ENCODE results near the gene RASGRF1. TPM values are rescaled to one million over a fixed set of nuclear protein-coding genes. Genes with fewer than 3 reads are reported as not detected.

Gene RASGRF1
- total and polyA plus RNA-seq, 10 donors, result 0.50 to 3.4 (median 1.8) TPM

DNA sequence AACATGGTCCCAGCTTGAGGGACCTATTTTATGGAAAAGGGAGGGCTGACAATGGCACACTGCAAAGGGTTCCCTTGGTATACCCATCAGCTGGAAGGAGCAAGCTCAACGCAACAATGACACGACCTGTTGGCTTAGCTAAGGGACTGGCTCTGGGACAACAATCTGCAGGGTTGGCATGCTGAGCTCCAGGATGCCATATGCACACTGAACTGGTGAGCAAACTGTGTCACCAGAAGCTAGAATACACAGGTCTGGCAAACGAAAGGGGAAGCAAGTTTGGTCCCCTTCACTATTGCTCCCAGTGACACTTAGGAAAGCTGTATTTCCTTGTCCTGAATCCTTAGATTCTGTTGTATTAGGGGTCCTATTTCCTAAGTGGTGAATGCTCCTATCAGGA is 38.0 kb upstream of the RASGRF1 start:
- Histone ChIP-seq H3K9me3 (peaks cover 0 to 26% (median 2%) of the 10 kb centered on the region in 8 donors), H3K27ac (no peak overlapping the region)
- WGBS, 5 donors, result 66 to 77% (median 70%) methylated on average over 3 of the region's 3 CpGs

DNA sequence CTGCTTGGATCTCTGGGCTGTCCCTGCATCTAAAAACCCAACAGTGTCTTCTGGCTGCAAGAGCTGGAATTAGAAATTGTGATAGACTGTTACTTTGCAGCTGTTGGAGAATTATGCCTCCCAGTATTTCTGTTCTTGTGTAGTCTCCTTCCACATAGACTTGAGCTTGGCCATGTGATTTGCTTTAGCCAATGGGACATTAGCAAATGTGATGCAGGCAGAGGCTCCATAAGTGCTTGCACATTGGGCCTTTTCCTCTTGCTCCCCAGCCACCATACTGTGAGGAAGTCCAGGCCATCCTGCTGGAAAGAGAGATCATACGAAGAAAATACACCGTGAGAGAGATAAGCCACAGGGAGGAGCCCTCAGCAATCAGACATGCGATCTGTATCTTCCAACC is 33.8 kb upstream of the RASGRF1 start:
- TF ChIP-seq POLR2AphosphoS5 (IDR thresholded peaks at IDR 0.05), result no peak
- TF ChIP-seq, protein P1, sequence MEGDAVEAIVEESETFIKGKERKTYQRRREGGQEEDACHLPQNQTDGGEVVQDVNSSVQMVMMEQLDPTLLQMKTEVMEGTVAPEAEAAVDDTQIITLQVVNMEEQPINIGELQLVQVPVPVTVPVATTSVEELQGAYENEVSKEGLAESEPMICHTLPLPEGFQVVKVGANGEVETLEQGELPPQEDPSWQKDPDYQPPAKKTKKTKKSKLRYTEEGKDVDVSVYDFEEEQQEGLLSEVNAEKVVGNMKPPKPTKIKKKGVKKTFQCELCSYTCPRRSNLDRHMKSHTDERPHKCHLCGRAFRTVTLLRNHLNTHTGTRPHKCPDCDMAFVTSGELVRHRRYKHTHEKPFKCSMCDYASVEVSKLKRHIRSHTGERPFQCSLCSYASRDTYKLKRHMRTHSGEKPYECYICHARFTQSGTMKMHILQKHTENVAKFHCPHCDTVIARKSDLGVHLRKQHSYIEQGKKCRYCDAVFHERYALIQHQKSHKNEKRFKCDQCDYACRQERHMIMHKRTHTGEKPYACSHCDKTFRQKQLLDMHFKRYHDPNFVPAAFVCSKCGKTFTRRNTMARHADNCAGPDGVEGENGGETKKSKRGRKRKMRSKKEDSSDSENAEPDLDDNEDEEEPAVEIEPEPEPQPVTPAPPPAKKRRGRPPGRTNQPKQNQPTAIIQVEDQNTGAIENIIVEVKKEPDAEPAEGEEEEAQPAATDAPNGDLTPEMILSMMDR (IDR thresholded peaks at IDR 0.05 in 8 of 11, conservative IDR thresholded peaks at IDR 0.05 in 3 of 11), result no peak
- no peak for TF ChIP-seq POLR2A (IDR thresholded peaks at IDR 0.05)
- intact Hi-C loops (cut with DNase I; ENCODE audit: low total_unique reads), result no loop called here

More for the DNA sequence above, 38.0 kb upstream of the RASGRF1 start:
- DNase-seq, result no peak
- intact Hi-C loops (cut with DNase I; ENCODE audit: low total_unique reads), result no loop called here
- H3K4me1 ChIP-seq, result no peaks in the 10 kb centered on the region
- TF ChIP-seq POLR2A (IDR thresholded peaks at IDR 0.05) (no peak), POLR2AphosphoS5 (IDR thresholded peaks at IDR 0.05) (no peak)
- TF ChIP-seq, protein P1 (IDR thresholded peaks at IDR 0.05 in 8 of 11, conservative IDR thresholded peaks at IDR 0.05 in 3 of 11), result no peak
- no peaks in the 10 kb centered on the region for H3K36me3 ChIP-seq
- peaks cover 0 to 10% (median 0%) of the 10 kb centered on the region in 7 donors for H3K27me3 ChIP-seq (replicated peaks in 1 of 7)
- H3K4me3 ChIP-seq, result no peak overlapping the region

DNA sequence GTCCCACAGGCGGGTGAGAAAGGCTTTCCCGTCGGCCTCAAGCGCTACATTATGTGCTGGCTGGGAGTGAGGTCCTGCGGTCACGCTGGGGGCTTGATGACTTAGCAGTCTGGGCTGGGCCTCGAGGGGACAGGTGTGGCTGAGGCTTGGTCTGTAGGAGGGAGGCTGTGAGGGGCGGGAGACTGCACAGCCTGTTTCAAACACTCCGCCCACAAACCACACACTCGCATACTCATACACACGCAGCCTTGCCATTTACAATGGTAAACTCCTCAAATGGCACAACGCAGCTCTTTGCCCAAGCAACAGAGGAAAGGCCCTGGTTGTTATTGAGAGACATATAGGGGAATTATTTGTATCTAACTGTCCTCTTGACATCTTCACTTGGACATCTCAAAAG is 32.4 kb upstream of the RASGRF1 start:
- Histone ChIP-seq H3K4me3 (no peak overlapping the region), H3K27ac (no peak overlapping the region), H3K4me1 (no peaks in the 10 kb centered on the region), H3K9me3 (peaks cover 0 to 4% (median 0%) of the 10 kb centered on the region in 8 donors), H3K36me3 (no peaks in the 10 kb centered on the region), H3K27me3 (replicated peaks in 1 of 7) (peaks cover 0 to 16% (median 0%) of the 10 kb centered on the region in 7 donors)
- no peak for DNase-seq
- TF ChIP-seq POLR2A (IDR thresholded peaks at IDR 0.05) (no peak), POLR2AphosphoS5 (IDR thresholded peaks at IDR 0.05) (no peak)
- TF ChIP-seq, protein P1 (IDR thresholded peaks at IDR 0.05 in 8 of 11, conservative IDR thresholded peaks at IDR 0.05 in 3 of 11), result no peak
- 72 to 89% (median 85%) methylated on average over 12 of the region's 12 CpGs for WGBS, 5 donors
- intact Hi-C loops (cut with DNase I; ENCODE audit: low total_unique reads), result no loop called here

More for the DNA sequence above, 33.8 kb upstream of the RASGRF1 start:
- no peaks in the 10 kb centered on the region for H3K36me3 ChIP-seq
- WGBS, 5 donors, result 44 to 48% (median 45%) methylated on average over 3 of the region's 3 CpGs
- H3K27ac ChIP-seq, result no peak overlapping the region
- no peak for DNase-seq
- no peaks in the 10 kb centered on the region for H3K4me1 ChIP-seq
- H3K4me3 ChIP-seq, result no peak overlapping the region
- H3K9me3 ChIP-seq, result peaks cover 0 to 4% (median 0%) of the 10 kb centered on the region in 8 donors
- H3K27me3 ChIP-seq (replicated peaks in 1 of 7), result peaks cover 0 to 20% (median 0%) of the 10 kb centered on the region in 7 donors

DNA sequence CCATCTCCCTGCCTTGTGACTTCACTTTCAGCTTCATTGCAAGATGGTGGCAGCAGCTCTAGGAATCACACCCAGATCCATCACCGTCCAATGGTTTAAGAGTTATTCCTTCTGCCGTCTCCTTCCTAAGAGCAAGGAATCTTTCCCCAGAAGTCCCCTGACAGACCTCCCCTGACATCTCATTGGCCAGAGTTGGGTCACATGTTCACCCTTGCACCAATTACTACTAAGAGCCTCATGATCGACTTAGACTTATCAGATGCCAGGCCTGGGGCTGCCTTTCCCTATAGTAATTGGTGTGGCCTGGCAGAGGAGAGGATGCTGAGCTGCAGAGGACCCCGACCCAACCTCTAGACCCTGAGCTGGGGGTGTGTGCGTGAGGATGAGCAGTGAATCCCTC is 31.8 kb upstream of the RASGRF1 start:
- Histone ChIP-seq H3K36me3 (no peaks in the 10 kb centered on the region), H3K4me3 (no peak overlapping the region), H3K27me3 (replicated peaks in 1 of 7) (peaks cover 0 to 16% (median 0%) of the 10 kb centered on the region in 7 donors), H3K4me1 (no peaks in the 10 kb centered on the region), H3K27ac (no peak overlapping the region), H3K9me3 (peaks cover 0 to 3% (median 0%) of the 10 kb centered on the region in 8 donors)
- no peak for DNase-seq
- 81 to 90% (median 83%) methylated on average over 5 of the region's 5 CpGs for WGBS, 5 donors
- intact Hi-C loops (cut with DNase I; ENCODE audit: low total_unique reads), result no loop called here
- TF ChIP-seq POLR2A (IDR thresholded peaks at IDR 0.05) (no peak), POLR2AphosphoS5 (IDR thresholded peaks at IDR 0.05) (no peak)
- TF ChIP-seq, protein P1 (IDR thresholded peaks at IDR 0.05 in 8 of 11, conservative IDR thresholded peaks at IDR 0.05 in 3 of 11), result no peak

Data from spleen (tissue), 11 donors.